Heart left ventricle (tissue), 13 donors: ENCODE measurements around the gene CCL13.

Experiments used
- CTCF ChIP-seq, 12 donors: fragments of 200-600 bp; sonication (generic) in 4 of 12; IDR thresholded peaks; one replicate each; pipeline versions ENCODE4 v1.5.0 to v1.8.0; 2018 to 2022; ENCODE audit warnings: antibody characterized with exemption in 12 of 12, mild to moderate bottlenecking in 5 of 12
- POLR2A ChIP-seq, 2 donors: fragments of 450-650 bp; IDR thresholded peaks; one replicate each; pipeline ENCODE4 v1.6.1; 2017; ENCODE audit warnings: antibody characterized with exemption in 2 of 2, mild to moderate bottlenecking in 2 of 2, moderate library complexity in 2 of 2
- donor health status: ischemic (EF 13 %, LVEDD 7.1; RV severe dilation, severe dysfunction).
- donor health status: DM: no; HTN: yes; CAD: no.
- donor health status: DM: no; HTN: no; CAD: no.
- donor health status: ischemic (EF 25% LVEDD 6.9; RV normal size, moderate dysfunction).
- donor health status: ischemic (EF 25% LVEDD 5.7; RV mildly dilated, moderate dysfunction).
- donor health status: ischemic (EF 35%, LVEDD 5.7; RV mildly dilated, moderate dysfunction).
- donor health status: nonischemic (EF 11% LVEDD 7.7; RV severe dilation, severe dysfunction).
- donor health status: DM: yes; HTN: yes; CAD: no.
- donor health status: PGD.
- donor health status: ischemic (EF 29% LVEDD 5.4; RV normal size, mild dysfunction).
- donor health status: nonischemic (EF 23%, LVEDD 6.1; RV moderate dilation, normal function).

- TF ChIP-seq CTCF (IDR thresholded peaks at IDR 0.05) = no peak
- TF ChIP-seq POLR2A (IDR thresholded peaks at IDR 0.05) = no peak
Measured at GRCh38 chr17:34319039-34319483, 37.2 kb upstream of the CCL13 start, which contains the start of gene CCL8.
